ENCODE results near the gene XPNPEP2.

Gene XPNPEP2

GRCh38 chrX:129780441-129781105, 41.8 kb downstream of the XPNPEP2 start:
- DNase-seq (ENCODE audit: low spot score) = no peak

- DNase-seq (ENCODE audit: low spot score) = no peak
Observed at GRCh38 chrX:129781134-129781672, 42.4 kb downstream of the XPNPEP2 start.

GRCh38 chrX:129781680-129782495, 43.1 kb downstream of the XPNPEP2 start:
- no peak for DNase-seq (ENCODE audit: low spot score)

- DNase-seq (ENCODE audit: low spot score) = no peak
Observed at GRCh38 chrX:129782706-129783105, 43.9 kb downstream of the XPNPEP2 start.

GRCh38 chrX:129783291-129783713, 44.5 kb downstream of the XPNPEP2 start:
- DNase-seq (ENCODE audit: low spot score) = no peak

GRCh38 chrX:129784371-129784770, 45.6 kb downstream of the XPNPEP2 start:
- no peak for DNase-seq (ENCODE audit: low spot score)

- no peak for DNase-seq (ENCODE audit: low spot score)
Observed at GRCh38 chrX:129785160-129785947, 46.6 kb downstream of the XPNPEP2 start.

GRCh38 chrX:129786210-129786651, 47.5 kb downstream of the XPNPEP2 start:
- no peak for DNase-seq (ENCODE audit: low spot score)

- no peak for DNase-seq (ENCODE audit: low spot score)
Observed at GRCh38 chrX:129787336-129788055, 48.7 kb downstream of the XPNPEP2 start.

GRCh38 chrX:129788527-129788926, 49.7 kb downstream of the XPNPEP2 start:
- no peak for DNase-seq (ENCODE audit: low spot score)

- DNase-seq (ENCODE audit: low spot score) = no peak
Observed at GRCh38 chrX:129790146-129790545, 51.4 kb downstream of the XPNPEP2 start.

GRCh38 chrX:129790808-129791207, 52.0 kb downstream of the XPNPEP2 start:
- no peak for DNase-seq (ENCODE audit: low spot score)

- DNase-seq (ENCODE audit: low spot score) = no peak
Observed at GRCh38 chrX:129791336-129791735, 52.6 kb downstream of the XPNPEP2 start.

GRCh38 chrX:129791961-129792570, 53.3 kb downstream of the XPNPEP2 start:
- DNase-seq (ENCODE audit: low spot score) = no peak

GRCh38 chrX:129792586-129793291, 54.0 kb downstream of the XPNPEP2 start:
- DNase-seq (ENCODE audit: low spot score) = no peak

GRCh38 chrX:129793604-129794191, 54.9 kb downstream of the XPNPEP2 start:
- no peak for DNase-seq (ENCODE audit: low spot score)

- no peak for DNase-seq (ENCODE audit: low spot score)
Observed at GRCh38 chrX:129795584-129795983, 56.8 kb downstream of the XPNPEP2 start.

- DNase-seq (ENCODE audit: low spot score) = no peak
Observed at GRCh38 chrX:129797251-129797906, 58.6 kb downstream of the XPNPEP2 start.

GRCh38 chrX:129798456-129798855, 59.7 kb downstream of the XPNPEP2 start:
- DNase-seq (ENCODE audit: low spot score) = no peak

- no peak for DNase-seq (ENCODE audit: low spot score)
Observed at GRCh38 chrX:129798888-129799287, 60.1 kb downstream of the XPNPEP2 start.

Measured in SW480 (cell line).